ENCODE measurements around the gene GHR. TPM values are rescaled to one million over a fixed set of nuclear protein-coding genes. Genes with fewer than 3 reads are reported as not detected.
"Not testable (repeated sequence)": the region's sequence is repeated elsewhere in the genome, so short reads cannot be mapped to it uniquely, and the experiment has no call there.

Gene GHR
- total RNA-seq, 1 donor from 2014 or later = 6.4 TPM

- no peak for DNase-seq (ENCODE audit: low spot score in 2 of 2)
- H3K4me1 ChIP-seq = peaks cover 0 to 6% of the 10 kb centered on the region in 2 donors
- no peaks in the 10 kb centered on the region for H3K27me3 ChIP-seq
- no peak overlapping the region for H3K27ac ChIP-seq
- TF ChIP-seq, protein P1, sequence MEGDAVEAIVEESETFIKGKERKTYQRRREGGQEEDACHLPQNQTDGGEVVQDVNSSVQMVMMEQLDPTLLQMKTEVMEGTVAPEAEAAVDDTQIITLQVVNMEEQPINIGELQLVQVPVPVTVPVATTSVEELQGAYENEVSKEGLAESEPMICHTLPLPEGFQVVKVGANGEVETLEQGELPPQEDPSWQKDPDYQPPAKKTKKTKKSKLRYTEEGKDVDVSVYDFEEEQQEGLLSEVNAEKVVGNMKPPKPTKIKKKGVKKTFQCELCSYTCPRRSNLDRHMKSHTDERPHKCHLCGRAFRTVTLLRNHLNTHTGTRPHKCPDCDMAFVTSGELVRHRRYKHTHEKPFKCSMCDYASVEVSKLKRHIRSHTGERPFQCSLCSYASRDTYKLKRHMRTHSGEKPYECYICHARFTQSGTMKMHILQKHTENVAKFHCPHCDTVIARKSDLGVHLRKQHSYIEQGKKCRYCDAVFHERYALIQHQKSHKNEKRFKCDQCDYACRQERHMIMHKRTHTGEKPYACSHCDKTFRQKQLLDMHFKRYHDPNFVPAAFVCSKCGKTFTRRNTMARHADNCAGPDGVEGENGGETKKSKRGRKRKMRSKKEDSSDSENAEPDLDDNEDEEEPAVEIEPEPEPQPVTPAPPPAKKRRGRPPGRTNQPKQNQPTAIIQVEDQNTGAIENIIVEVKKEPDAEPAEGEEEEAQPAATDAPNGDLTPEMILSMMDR (IDR thresholded peaks at IDR 0.05) = no peak
- no peaks in the 10 kb centered on the region for H3K36me3 ChIP-seq
- intact Hi-C loops (cut with DNase I) = no loop called here
- H3K4me3 ChIP-seq = no peak overlapping the region
- no peaks in the 10 kb centered on the region for H3K9me3 ChIP-seq
Measured at GRCh38 chr5:42654645-42655044, 231.4 kb downstream of the GHR start.

GRCh38 chr5:42655982-42656650, 232.9 kb downstream of the GHR start:
- Histone ChIP-seq H3K27ac (no peak overlapping the region), H3K4me1 (peaks cover 0 to 6% of the 10 kb centered on the region in 2 donors), H3K27me3 (no peaks in the 10 kb centered on the region), H3K36me3 (no peaks in the 10 kb centered on the region), H3K4me3 (peak overlapping the region in 1 of 2 donors; percentile 1), H3K9me3 (no peaks in the 10 kb centered on the region)
- TF ChIP-seq, protein P1 (IDR thresholded peaks at IDR 0.05) = no peak
- no peak for DNase-seq (ENCODE audit: low spot score in 2 of 2)
- intact Hi-C loops (cut with DNase I) = no loop called here

DNA sequence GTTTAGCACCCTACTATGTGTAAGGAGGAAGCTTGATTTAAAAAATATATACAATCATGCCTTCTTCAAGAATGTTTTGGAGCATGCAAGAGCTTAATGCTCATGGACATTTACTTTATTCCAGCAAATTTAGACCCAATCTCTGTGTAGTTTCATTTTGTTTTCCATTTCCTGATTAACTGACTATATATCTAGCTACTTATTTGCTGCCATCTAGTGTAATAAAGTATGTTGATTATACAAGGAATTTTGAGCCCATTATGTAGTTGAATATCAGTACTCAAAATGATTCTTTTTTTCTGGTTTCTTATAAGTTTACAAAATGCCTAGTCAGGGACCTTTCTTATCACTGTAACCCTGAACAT, 233.4 kb downstream of the GHR start:
- no peak overlapping the region for H3K27ac ChIP-seq
- intact Hi-C loops (cut with DNase I) = no loop called here
- TF ChIP-seq, protein P1 (IDR thresholded peaks at IDR 0.05) = peak in 1 of 3 experiments; percentile 42
- peaks cover 0 to 6% of the 10 kb centered on the region in 2 donors for H3K4me1 ChIP-seq
- peak overlapping the region in 1 of 2 donors; percentile 1 for H3K4me3 ChIP-seq
- H3K9me3 ChIP-seq = no peaks in the 10 kb centered on the region
- no peaks in the 10 kb centered on the region for H3K36me3 ChIP-seq
- DNase-seq (ENCODE audit: low spot score in 2 of 2) = no peak
- H3K27me3 ChIP-seq = no peaks in the 10 kb centered on the region

DNA sequence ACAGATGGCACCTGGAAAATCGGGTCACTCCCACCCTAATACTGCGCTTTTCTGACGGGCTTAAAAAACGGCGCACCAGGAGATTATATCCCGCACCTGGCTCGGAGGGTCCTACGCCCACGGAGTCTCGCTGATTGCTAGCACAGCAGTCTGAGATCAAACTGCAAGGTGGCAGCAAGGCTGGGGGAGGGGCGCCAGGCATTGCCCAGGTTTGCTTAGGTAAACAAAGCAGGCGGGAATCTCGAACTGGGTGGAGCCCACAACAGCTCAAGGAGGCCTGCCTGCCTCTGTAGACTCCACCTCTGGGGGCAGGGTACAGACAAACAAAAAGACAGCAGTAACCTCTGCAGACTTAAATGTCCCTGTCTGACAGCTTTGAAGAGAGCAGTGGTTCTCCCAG, 236.6 kb downstream of the GHR start:
- DNase-seq (ENCODE audit: low spot score in 2 of 2); intact Hi-C loops (cut with DNase I): not testable (repeated sequence)

GRCh38 chr5:42665857-42666256, 242.6 kb downstream of the GHR start:
- Histone ChIP-seq H3K4me1 (no peaks in the 10 kb centered on the region), H3K4me3 (no peak overlapping the region), H3K27ac (no peak overlapping the region), H3K9me3 (peaks cover 0 to 5% of the 10 kb centered on the region in 2 donors), H3K36me3 (no peaks in the 10 kb centered on the region), H3K27me3 (no peaks in the 10 kb centered on the region)
- TF ChIP-seq, protein P1 (IDR thresholded peaks at IDR 0.05) = no peak
- DNase-seq (ENCODE audit: low spot score in 2 of 2) = no peak
- intact Hi-C loops (cut with DNase I) = no loop called here

More for the DNA sequence above, 236.6 kb downstream of the GHR start:
- H3K4me3 ChIP-seq, H3K27ac ChIP-seq, H3K36me3 ChIP-seq, H3K27me3 ChIP-seq, H3K9me3 ChIP-seq, H3K4me1 ChIP-seq: not testable (repeated sequence)

DNA sequence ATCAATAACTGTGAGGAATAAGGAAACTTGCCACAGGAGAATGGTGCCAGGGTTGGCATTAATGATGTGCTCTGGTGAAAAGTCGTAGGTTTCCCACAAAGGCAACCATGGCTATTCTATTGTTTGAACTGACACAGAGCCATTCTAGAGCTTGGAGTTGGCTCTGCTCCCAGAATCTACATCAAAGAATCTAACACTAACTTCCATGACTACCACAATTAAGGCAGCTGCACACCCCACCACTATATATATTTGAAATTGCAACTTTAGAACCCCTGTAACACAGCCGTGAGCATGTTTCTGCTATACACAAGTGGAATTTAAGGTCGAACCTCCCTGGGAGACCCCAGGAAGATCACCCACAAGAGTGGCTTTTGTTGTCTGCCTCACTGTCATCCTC, 243.6 kb downstream of the GHR start:
- intact Hi-C loops (cut with DNase I) = no loop called here

More for the DNA sequence above, 243.6 kb downstream of the GHR start:
- Histone ChIP-seq H3K27me3 (no peaks in the 10 kb centered on the region), H3K9me3 (peaks cover 0 to 5% of the 10 kb centered on the region in 2 donors), H3K27ac (no peak overlapping the region), H3K36me3 (no peaks in the 10 kb centered on the region), H3K4me3 (no peak overlapping the region), H3K4me1 (no peaks in the 10 kb centered on the region)
- TF ChIP-seq, protein P1 (IDR thresholded peaks at IDR 0.05) = no peak
- no peak for DNase-seq (ENCODE audit: low spot score in 2 of 2)

All from ascending aorta (tissue), 2 donors.